ENCODE data around the gene VEPH1. TPM values are rescaled to one million over a fixed set of nuclear protein-coding genes. Genes with fewer than 3 reads are reported as not detected.

The VEPH1 gene
- polyA plus RNA-seq, 1 donor (not counting 4 experiments of a cell fraction or from before 2014, with no cell fraction given): 0.21 TPM

- peak overlapping the region; percentile 7 for H3K27ac ChIP-seq (ENCODE audit: control insufficient read depth, insufficient read depth, low read length)
- H3K9ac ChIP-seq (ENCODE audit: control insufficient read depth, extremely low read depth, insufficient read depth, low read length): no peak overlapping the region
- dilution Hi-C loops (cut with MboI; ENCODE audit: extremely low pct_ligation_motif_present, low sequenced_read_pairs): no loop called here
- TF ChIP-seq EZH2 (IDR thresholded peaks at IDR 0.05; ENCODE audit: low read length) (no peak), CTCF (optimal IDR thresholded peaks at IDR 0.05 in 1 of 3, IDR thresholded peaks at IDR 0.05 in 1 of 3, conservative IDR thresholded peaks at IDR 0.05 in 1 of 3; ENCODE audit: extremely low read depth in 1 of 3, insufficient read depth in 2 of 3, low read length in 3 of 3) (no peak)
- H3K36me3 ChIP-seq (ENCODE audit: control insufficient read depth in 2 of 2, extremely low read depth in 1 of 2, insufficient read depth in 2 of 2, low read length in 2 of 2): no peaks in the 10 kb centered on the region
- no peaks in the 10 kb centered on the region for H3K79me2 ChIP-seq (ENCODE audit: control insufficient read depth, insufficient read depth, low read length)
- H3K4me1 ChIP-seq (ENCODE audit: control insufficient read depth, extremely low read depth, insufficient read depth, low read length): peaks cover 9% of the 10 kb centered on the region
- H4K20me1 ChIP-seq (ENCODE audit: control insufficient read depth, extremely low read depth, insufficient read depth, low read length): no peaks in the 10 kb centered on the region
- H3K4me3 ChIP-seq (ENCODE audit: control insufficient read depth in 2 of 3, extremely low read depth in 1 of 3, insufficient read depth in 2 of 3, low read depth in 1 of 3, low read length in 3 of 3): no peak overlapping the region
- H2AFZ ChIP-seq (ENCODE audit: control insufficient read depth, low read length): peak overlapping the region; percentile 14
- H3K27me3 ChIP-seq (ENCODE audit: control insufficient read depth, extremely low read depth, insufficient read depth, low read length): no peaks in the 10 kb centered on the region
- H3K9me1 ChIP-seq (ENCODE audit: control insufficient read depth, extremely low read depth, insufficient read depth, low read length): no peaks in the 10 kb centered on the region
- H3K9me3 ChIP-seq (ENCODE audit: control insufficient read depth, low read depth, low read length): no peaks in the 10 kb centered on the region
- DNase-seq (ENCODE audit: low read depth, low spot score) (peak; percentile 5), FAIRE-seq (peak; percentile 73)
- H3K4me2 ChIP-seq (ENCODE audit: control insufficient read depth, extremely low read depth, insufficient read depth, low read depth, low read length): no peak overlapping the region
Observed at GRCh38 chr3:157282261-157283191, 220.7 kb downstream of the VEPH1 start.

- TF ChIP-seq EZH2 (IDR thresholded peaks at IDR 0.05; ENCODE audit: low read length) (no peak), CTCF (optimal IDR thresholded peaks at IDR 0.05 in 1 of 3, IDR thresholded peaks at IDR 0.05 in 1 of 3, conservative IDR thresholded peaks at IDR 0.05 in 1 of 3; ENCODE audit: extremely low read depth in 1 of 3, insufficient read depth in 2 of 3, low read length in 3 of 3) (no peak)
- no peak for FAIRE-seq
Observed at GRCh38 chr3:157280786-157281185, 222.4 kb downstream of the VEPH1 start.

More at GRCh38 chr3:157280786-157281185, 222.4 kb downstream of the VEPH1 start:
- H4K20me1 ChIP-seq (ENCODE audit: control insufficient read depth, extremely low read depth, insufficient read depth, low read length): no peaks in the 10 kb centered on the region
- H3K4me1 ChIP-seq (ENCODE audit: control insufficient read depth, extremely low read depth, insufficient read depth, low read length): peaks cover 9% of the 10 kb centered on the region
- H3K9me3 ChIP-seq (ENCODE audit: control insufficient read depth, low read depth, low read length): no peaks in the 10 kb centered on the region
- H3K27ac ChIP-seq (ENCODE audit: control insufficient read depth, insufficient read depth, low read length): no peak overlapping the region
- H3K79me2 ChIP-seq (ENCODE audit: control insufficient read depth, insufficient read depth, low read length): no peaks in the 10 kb centered on the region
- H3K36me3 ChIP-seq (ENCODE audit: control insufficient read depth in 2 of 2, extremely low read depth in 1 of 2, insufficient read depth in 2 of 2, low read length in 2 of 2): no peaks in the 10 kb centered on the region
- no peak overlapping the region for H3K9ac ChIP-seq (ENCODE audit: control insufficient read depth, extremely low read depth, insufficient read depth, low read length)
- DNase-seq (ENCODE audit: low read depth, low spot score): no peak
- no peaks in the 10 kb centered on the region for H3K9me1 ChIP-seq (ENCODE audit: control insufficient read depth, extremely low read depth, insufficient read depth, low read length)
- H3K27me3 ChIP-seq (ENCODE audit: control insufficient read depth, extremely low read depth, insufficient read depth, low read length): no peaks in the 10 kb centered on the region
- dilution Hi-C loops (cut with MboI; ENCODE audit: extremely low pct_ligation_motif_present, low sequenced_read_pairs): no loop called here
- no peak overlapping the region for H3K4me2 ChIP-seq (ENCODE audit: control insufficient read depth, extremely low read depth, insufficient read depth, low read depth, low read length)
- H3K4me3 ChIP-seq (ENCODE audit: control insufficient read depth in 2 of 3, extremely low read depth in 1 of 3, insufficient read depth in 2 of 3, low read depth in 1 of 3, low read length in 3 of 3): no peak overlapping the region
- no peak overlapping the region for H2AFZ ChIP-seq (ENCODE audit: control insufficient read depth, low read length)
